Gastroesophageal sphincter (tissue), 4 donors: ENCODE measurements around the gene MATN3. TPM values are rescaled to one million over a fixed set of nuclear protein-coding genes. Genes with fewer than 3 reads are reported as not detected.

Source experiments
- ATAC-seq: fragments of 150-250 bp; one replicate; pipeline ENCODE4 v1.9.1; 2016; ENCODE audit warnings: mild to moderate bottlenecking, moderate library complexity
- H3K27ac ChIP-seq, 4 donors: fragments of 200-600 bp; sonication (generic) in 3 of 4; 1 replicate in 3 of 4; 2 replicates in 1 of 4; pipeline ENCODE4 v1.5.1; 2016 to 2019
- H3K27me3 ChIP-seq: fragments of 200-600 bp; sonication (generic); one replicate; pipeline ENCODE4 v1.5.1; 2019
- H3K36me3 ChIP-seq, 2 donors: fragments of 200-600 bp; sonication (generic); one replicate each; pipeline ENCODE4 v1.5.1; 2019; ENCODE audit warnings: control low read depth in 1 of 2
- H3K4me1 ChIP-seq, 3 donors: fragments of 200-600 bp; sonication (generic); 1 replicate in 2 of 3; 2 replicates in 1 of 3; pipeline ENCODE4 v1.5.1; 2016 to 2019; ENCODE audit warnings: control low read depth in 2 of 3
- H3K4me3 ChIP-seq, 2 donors: fragments of 200-600 bp; sonication (generic); one replicate each; pipeline ENCODE4 v1.5.1; 2019; ENCODE audit warnings: mild to moderate bottlenecking in 1 of 2, moderate library complexity in 1 of 2
- H3K9me3 ChIP-seq, 3 donors: fragments of 200-600 bp; sonication (generic); one replicate each; pipeline ENCODE4 v1.5.1; 2017 to 2019; ENCODE audit warnings: control low read depth in 2 of 3
- EP300 ChIP-seq: sonication (generic); formaldehyde crosslinking; IDR thresholded peaks from one replicate; pipeline ENCODE4 v1.6.1; 2017; ENCODE audit warnings: antibody characterized with exemption, mild to moderate bottlenecking
- POLR2A ChIP-seq, 2 donors: fragments of 450-650 bp; IDR thresholded peaks; one replicate each; pipeline ENCODE4 v1.6.1; 2017; ENCODE audit warnings: antibody characterized with exemption in 2 of 2, mild to moderate bottlenecking in 2 of 2, moderate library complexity in 1 of 2
- POLR2AphosphoS5 ChIP-seq: sonication (generic); formaldehyde crosslinking; IDR thresholded peaks from one replicate; pipeline ENCODE4 v1.6.1; 2017; ENCODE audit warnings: antibody characterized with exemption
- WGBS, 2 donors: methylation state at CpG; one replicate each; pipeline ENCODE4 v1.1.5; 2018; ENCODE audit warnings: low coverage in 1 of 2; 5-methylcytosine and 5-hydroxymethylcytosine counted together
- total RNA-seq, 4 donors: library from RNA; depleted of rRNA; stranded (reverse); fragments of >200 nt; gene quantifications; one replicate each; pipeline ENCODE4 v1.1.0, GENCODE V29; 2016
- TF ChIP-seq, protein P1 (sequence below), 4 experiments: fragments of 200-600 bp in 2 of 4; fragments of 450-650 bp in 2 of 4; sonication (generic) in 1 of 4; IDR thresholded peaks; one replicate each; pipeline ENCODE4 v1.5.1; 2017 to 2019; ENCODE audit warnings: antibody characterized with exemption in 4 of 4, mild to moderate bottlenecking in 2 of 4, moderate library complexity in 2 of 4

Gene MATN3
- total RNA-seq, 4 donors from 2014 or later = 0.67 to 2.5 (median 1.0) TPM; not detected in 1

GRCh38 chr2:20027260-20027677 lies 14.8 kb upstream of the MATN3 start:
- H3K36me3 ChIP-seq = peaks cover 0 to 49% of the 10 kb centered on the region in 2 donors
- peak; percentile 66 for ATAC-seq
- peaks cover 0 to 12% (median 0%) of the 10 kb centered on the region in 3 donors for H3K9me3 ChIP-seq
- no peak for TF ChIP-seq EP300
- TF ChIP-seq, protein P1, sequence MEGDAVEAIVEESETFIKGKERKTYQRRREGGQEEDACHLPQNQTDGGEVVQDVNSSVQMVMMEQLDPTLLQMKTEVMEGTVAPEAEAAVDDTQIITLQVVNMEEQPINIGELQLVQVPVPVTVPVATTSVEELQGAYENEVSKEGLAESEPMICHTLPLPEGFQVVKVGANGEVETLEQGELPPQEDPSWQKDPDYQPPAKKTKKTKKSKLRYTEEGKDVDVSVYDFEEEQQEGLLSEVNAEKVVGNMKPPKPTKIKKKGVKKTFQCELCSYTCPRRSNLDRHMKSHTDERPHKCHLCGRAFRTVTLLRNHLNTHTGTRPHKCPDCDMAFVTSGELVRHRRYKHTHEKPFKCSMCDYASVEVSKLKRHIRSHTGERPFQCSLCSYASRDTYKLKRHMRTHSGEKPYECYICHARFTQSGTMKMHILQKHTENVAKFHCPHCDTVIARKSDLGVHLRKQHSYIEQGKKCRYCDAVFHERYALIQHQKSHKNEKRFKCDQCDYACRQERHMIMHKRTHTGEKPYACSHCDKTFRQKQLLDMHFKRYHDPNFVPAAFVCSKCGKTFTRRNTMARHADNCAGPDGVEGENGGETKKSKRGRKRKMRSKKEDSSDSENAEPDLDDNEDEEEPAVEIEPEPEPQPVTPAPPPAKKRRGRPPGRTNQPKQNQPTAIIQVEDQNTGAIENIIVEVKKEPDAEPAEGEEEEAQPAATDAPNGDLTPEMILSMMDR (IDR thresholded peaks at IDR 0.05) = no peak
- TF ChIP-seq POLR2A (IDR thresholded peaks at IDR 0.05) = no peak
- TF ChIP-seq POLR2AphosphoS5 = peak; percentile 5
- 34% methylated on average over 4 of the region's 4 CpGs for WGBS, 2 donors
- H3K27ac ChIP-seq = peak overlapping the region; percentile 74 to 79 (median 76)
- peaks cover 0 to 15% (median 0%) of the 10 kb centered on the region in 3 donors for H3K4me1 ChIP-seq
- H3K27me3 ChIP-seq = no peaks in the 10 kb centered on the region
- no peak overlapping the region for H3K4me3 ChIP-seq

- no peak for ATAC-seq
- peaks cover 0 to 29% of the 10 kb centered on the region in 2 donors for H3K36me3 ChIP-seq
Observed at GRCh38 chr2:20025065-20025786, 12.8 kb upstream of the MATN3 start.

DNA sequence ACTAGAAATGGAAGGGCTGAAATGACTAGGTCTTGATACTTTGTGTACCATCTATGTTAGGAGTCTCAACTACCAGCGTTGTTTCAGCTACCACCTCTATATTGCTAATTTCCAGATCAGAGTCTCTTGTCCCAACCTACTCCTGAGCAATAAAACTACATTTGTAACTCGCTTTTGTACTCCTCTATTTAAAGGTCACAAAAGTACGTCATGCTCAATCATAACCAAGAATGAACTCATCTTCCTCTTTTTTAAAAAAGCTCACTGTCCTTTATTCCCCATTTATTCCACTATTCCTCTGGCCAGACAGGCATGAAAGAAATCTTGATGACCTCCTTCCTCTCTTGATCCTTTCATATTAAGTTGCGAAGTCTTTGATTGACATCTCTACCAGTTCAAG lies 11.2 kb upstream of the MATN3 start:
- TF ChIP-seq, protein P1 (IDR thresholded peaks at IDR 0.05) = no peak
- TF ChIP-seq POLR2AphosphoS5 (no peak), POLR2A (IDR thresholded peaks at IDR 0.05) (no peak), EP300 (no peak)
- Histone ChIP-seq H3K4me1 (peaks cover 0 to 15% (median 0%) of the 10 kb centered on the region in 3 donors), H3K36me3 (peaks cover 0 to 13% of the 10 kb centered on the region in 2 donors), H3K4me3 (no peak overlapping the region), H3K9me3 (peaks cover 0 to 17% (median 0%) of the 10 kb centered on the region in 3 donors), H3K27ac (no peak overlapping the region), H3K27me3 (no peaks in the 10 kb centered on the region)
- WGBS, 2 donors = 90 to 93% methylated on average over 1 to 4 of the region's 4 CpGs
- ATAC-seq = no peak

More at GRCh38 chr2:20025065-20025786, 12.8 kb upstream of the MATN3 start:
- Histone ChIP-seq H3K4me3 (no peak overlapping the region), H3K9me3 (peaks cover 0 to 19% (median 0%) of the 10 kb centered on the region in 3 donors), H3K4me1 (peaks cover 0 to 15% (median 0%) of the 10 kb centered on the region in 3 donors), H3K27me3 (no peaks in the 10 kb centered on the region), H3K27ac (no peak overlapping the region)
- WGBS, 2 donors = 79 to 85% methylated on average over 3 of the region's 3 CpGs
- TF ChIP-seq EP300 (no peak), POLR2AphosphoS5 (no peak), POLR2A (IDR thresholded peaks at IDR 0.05) (no peak)
- TF ChIP-seq, protein P1 (IDR thresholded peaks at IDR 0.05) = no peak

- WGBS, 2 donors = 40 to 100% methylated on average over 1 of the region's 3 CpGs
- TF ChIP-seq POLR2AphosphoS5 (no peak), EP300 (no peak)
- TF ChIP-seq, protein P1 (IDR thresholded peaks at IDR 0.05) = no peak
- ATAC-seq = no peak
- Histone ChIP-seq H3K4me1 (no peaks in the 10 kb centered on the region), H3K4me3 (no peak overlapping the region), H3K27me3 (no peaks in the 10 kb centered on the region), H3K27ac (no peak overlapping the region), H3K9me3 (peaks cover 0 to 7% (median 0%) of the 10 kb centered on the region in 3 donors), H3K36me3 (no peaks in the 10 kb centered on the region)
Observed at GRCh38 chr2:20021405-20022009, 9.0 kb upstream of the MATN3 start.
